Tibial artery (tissue), 4 donors: ENCODE results near the gene ASB1.
A peak's percentile ranks its signal among the peaks of the same experiment; 100 is the strongest.

Experiments
- DNase-seq, 2 donors: peaks; one replicate each; pipeline ENCODE4 v3.0.0-alpha.2; 2019
- H3K27ac ChIP-seq, 2 donors: fragments of 200-600 bp; sonication (generic) in 1 of 2; 1 replicate in 1 of 2; 2 replicates in 1 of 2; pipeline ENCODE4 v1.5.1; 2018 to 2019; ENCODE audit warnings: mild to moderate bottlenecking in 1 of 2
- H3K27me3 ChIP-seq, 2 donors: fragments of 200-600 bp; sonication (generic) in 1 of 2; one replicate each; pipeline versions ENCODE4 v1.5.1 to v1.6.0; 2016 to 2019
- H3K36me3 ChIP-seq, 3 donors: fragments of 200-600 bp; sonication (generic) in 2 of 3; one replicate each; pipeline ENCODE4 v1.5.1; 2016 to 2019; ENCODE audit warnings: mild to moderate bottlenecking in 2 of 3
- H3K4me1 ChIP-seq, 4 donors: fragments of 200-600 bp; sonication (generic) in 2 of 4; 1 replicate in 3 of 4; 2 replicates in 1 of 4; pipeline ENCODE4 v1.5.1; 2016 to 2019
- H3K4me3 ChIP-seq, 2 donors: fragments of 200-600 bp; sonication (generic) in 1 of 2; 1 replicate in 1 of 2; 2 replicates in 1 of 2; pipeline ENCODE4 v1.5.1; 2018 to 2019; ENCODE audit warnings: mild to moderate bottlenecking in 2 of 2
- H3K9me3 ChIP-seq, 3 donors: fragments of 200-600 bp; sonication (generic) in 1 of 3; one replicate each; pipeline ENCODE4 v1.5.1; 2016 to 2019
- intact Hi-C: fragments of 100-400 bp; cut with DNase I; formaldehyde crosslinking; loops from one replicate; pipeline ENCODE4 v1.15.0; 2023; ENCODE audit warnings: low total_unique reads
- TF ChIP-seq, protein P1 (sequence below), 2 experiments: fragments of 200-600 bp in 1 of 2; fragments of 450-650 bp in 1 of 2; IDR thresholded peaks; one replicate each; pipeline ENCODE4 v1.5.1; 2017 to 2019; ENCODE audit warnings: antibody characterized with exemption in 2 of 2, mild to moderate bottlenecking in 1 of 2, moderate library complexity in 1 of 2

The ASB1 gene

DNA sequence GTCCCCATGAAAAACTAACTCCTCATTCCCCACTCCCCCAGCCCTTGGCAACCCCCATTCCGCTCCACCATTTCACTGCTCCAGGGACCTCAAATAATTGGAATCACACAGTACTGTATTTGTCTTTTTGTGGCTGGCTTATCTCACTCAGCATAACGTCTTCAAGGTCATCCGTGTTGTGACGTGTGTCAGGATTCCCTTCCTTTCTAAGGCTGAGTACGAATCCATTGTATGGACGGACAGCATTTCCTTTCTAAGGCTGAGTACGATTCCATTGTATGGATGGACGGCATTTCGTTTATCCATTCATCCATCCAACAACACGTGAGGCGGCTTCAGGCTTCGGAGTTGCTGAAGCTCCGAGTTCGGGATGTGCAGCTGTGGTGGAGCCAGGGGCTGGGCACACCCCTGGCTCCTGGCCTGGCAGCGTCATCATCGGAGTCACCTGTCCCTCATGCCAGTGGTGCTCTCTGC is 1.2 kb upstream of the ASB1 start:
- no peak for DNase-seq
- TF ChIP-seq, protein P1, sequence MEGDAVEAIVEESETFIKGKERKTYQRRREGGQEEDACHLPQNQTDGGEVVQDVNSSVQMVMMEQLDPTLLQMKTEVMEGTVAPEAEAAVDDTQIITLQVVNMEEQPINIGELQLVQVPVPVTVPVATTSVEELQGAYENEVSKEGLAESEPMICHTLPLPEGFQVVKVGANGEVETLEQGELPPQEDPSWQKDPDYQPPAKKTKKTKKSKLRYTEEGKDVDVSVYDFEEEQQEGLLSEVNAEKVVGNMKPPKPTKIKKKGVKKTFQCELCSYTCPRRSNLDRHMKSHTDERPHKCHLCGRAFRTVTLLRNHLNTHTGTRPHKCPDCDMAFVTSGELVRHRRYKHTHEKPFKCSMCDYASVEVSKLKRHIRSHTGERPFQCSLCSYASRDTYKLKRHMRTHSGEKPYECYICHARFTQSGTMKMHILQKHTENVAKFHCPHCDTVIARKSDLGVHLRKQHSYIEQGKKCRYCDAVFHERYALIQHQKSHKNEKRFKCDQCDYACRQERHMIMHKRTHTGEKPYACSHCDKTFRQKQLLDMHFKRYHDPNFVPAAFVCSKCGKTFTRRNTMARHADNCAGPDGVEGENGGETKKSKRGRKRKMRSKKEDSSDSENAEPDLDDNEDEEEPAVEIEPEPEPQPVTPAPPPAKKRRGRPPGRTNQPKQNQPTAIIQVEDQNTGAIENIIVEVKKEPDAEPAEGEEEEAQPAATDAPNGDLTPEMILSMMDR (IDR thresholded peaks at IDR 0.05): no peak
- H3K27ac ChIP-seq: peak overlapping the region; percentile 88 to 89

DNA sequence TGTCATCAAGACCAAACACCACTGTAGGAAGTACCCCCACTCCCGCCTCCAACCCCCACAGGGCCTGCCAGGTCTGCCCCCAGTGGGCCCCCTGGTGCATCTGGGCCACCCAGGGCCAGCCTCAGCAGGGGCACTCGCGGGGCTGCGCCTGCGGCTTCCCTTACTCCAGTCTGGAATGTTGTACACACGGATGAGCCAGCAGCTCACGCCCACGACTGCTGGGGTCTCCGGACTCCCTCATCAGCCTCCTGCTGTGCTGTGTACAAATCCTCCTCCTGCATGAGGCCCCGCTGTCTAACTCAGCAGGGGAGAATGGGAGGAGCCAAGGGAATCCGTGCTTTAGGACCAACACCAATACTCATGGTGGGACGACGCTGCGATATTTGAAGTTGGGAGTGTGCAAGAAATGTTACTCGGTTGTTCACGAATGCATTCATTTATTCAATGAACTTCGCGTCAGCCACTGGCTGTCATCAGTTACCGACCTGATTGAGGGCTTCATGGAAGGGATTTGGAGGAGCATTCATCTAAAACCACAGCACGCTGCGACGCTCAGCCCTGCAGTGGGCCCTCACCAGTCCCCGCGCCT is 654 bp upstream of the ASB1 start:
- H3K36me3 ChIP-seq: peaks cover 0 to 11% (median 9%) of the 10 kb centered on the region in 3 donors
- DNase-seq: no peak
- H3K27ac ChIP-seq: peak overlapping the region; percentile 88 to 89
- intact Hi-C loops: no loop called here
- no peaks in the 10 kb centered on the region for H3K9me3 ChIP-seq
- peak overlapping the region; percentile 72 to 88 for H3K4me3 ChIP-seq
- H3K4me1 ChIP-seq: peaks cover 0 to 36% (median 16%) of the 10 kb centered on the region in 4 donors
- H3K27me3 ChIP-seq: no peaks in the 10 kb centered on the region
- TF ChIP-seq, protein P1 (IDR thresholded peaks at IDR 0.05): no peak

More for the DNA sequence above, 1.2 kb upstream of the ASB1 start:
- H3K36me3 ChIP-seq: peaks cover 0 to 6% (median 4%) of the 10 kb centered on the region in 3 donors
- no peaks in the 10 kb centered on the region for H3K9me3 ChIP-seq
- no peaks in the 10 kb centered on the region for H3K27me3 ChIP-seq
- peaks cover 0 to 41% (median 19%) of the 10 kb centered on the region in 4 donors for H3K4me1 ChIP-seq
- intact Hi-C loops: no loop called here
- H3K4me3 ChIP-seq: peak overlapping the region; percentile 72 to 88

DNA sequence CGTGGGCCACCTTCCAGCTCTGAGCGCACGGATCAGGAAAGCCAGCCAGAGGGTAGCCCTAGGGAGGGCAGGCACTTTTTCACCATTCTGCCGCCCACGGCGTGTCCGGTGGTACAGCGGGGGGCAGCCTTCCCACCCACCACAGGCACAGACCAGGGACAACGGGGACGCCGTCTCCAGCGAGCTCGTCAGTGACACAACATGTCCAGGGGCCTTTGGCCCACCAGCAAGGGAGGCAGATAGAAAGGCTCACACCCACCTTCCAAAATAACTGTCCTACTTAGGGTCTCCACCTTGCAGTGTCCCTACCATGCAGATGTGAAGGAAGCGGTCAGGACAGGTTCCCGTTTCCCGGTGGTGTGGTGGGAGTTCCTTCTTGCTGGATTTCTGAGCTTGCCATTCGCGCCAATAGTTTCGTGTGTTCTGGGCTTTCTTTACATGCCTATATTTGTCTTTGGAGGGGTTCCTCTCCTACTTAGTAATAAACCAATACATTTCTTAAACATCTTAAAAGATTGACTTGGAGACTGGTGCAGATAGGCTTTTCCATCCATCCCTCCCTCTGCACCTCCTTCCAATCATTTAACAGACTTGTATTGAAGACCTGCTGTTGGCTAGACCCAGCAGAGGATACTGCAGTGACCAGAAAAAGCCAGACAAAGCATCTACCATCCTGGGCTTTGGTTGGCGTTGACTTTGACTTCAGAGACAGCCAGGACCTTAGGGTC is 872 bp downstream of the ASB1 start:
- no peaks in the 10 kb centered on the region for H3K9me3 ChIP-seq
- DNase-seq: no peak
- H3K36me3 ChIP-seq: peaks cover 0 to 12% (median 10%) of the 10 kb centered on the region in 3 donors
- H3K4me3 ChIP-seq: peak overlapping the region; percentile 72 to 88
- H3K27ac ChIP-seq: peak overlapping the region; percentile 88 to 89
- peaks cover 0 to 29% (median 14%) of the 10 kb centered on the region in 4 donors for H3K4me1 ChIP-seq
- H3K27me3 ChIP-seq: no peaks in the 10 kb centered on the region
- TF ChIP-seq, protein P1 (IDR thresholded peaks at IDR 0.05): no peak
- intact Hi-C loops: no loop called here

DNA sequence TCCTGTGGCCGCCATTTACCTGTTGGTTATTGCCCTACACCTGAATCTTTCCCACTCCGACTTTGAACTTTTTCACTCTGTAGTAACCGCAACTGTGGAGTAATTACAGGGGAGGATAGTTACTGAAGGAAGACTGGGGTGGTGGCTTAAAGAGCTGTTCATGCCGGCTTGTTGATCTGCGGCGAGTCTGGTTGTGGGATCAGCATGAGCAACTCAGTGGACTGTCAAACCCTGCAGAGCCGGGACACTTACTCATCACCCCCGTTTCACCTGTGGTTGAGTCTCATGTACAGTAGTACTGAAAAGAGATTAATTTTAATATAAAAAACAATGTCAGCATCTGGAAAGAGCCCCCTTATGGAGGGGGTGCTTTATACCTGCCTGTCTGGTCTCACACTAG is 2.1 kb downstream of the ASB1 start:
- no peak for DNase-seq
- no peaks in the 10 kb centered on the region for H3K27me3 ChIP-seq
- H3K4me3 ChIP-seq: no peak overlapping the region
- TF ChIP-seq, protein P1 (IDR thresholded peaks at IDR 0.05): no peak
- H3K36me3 ChIP-seq: peaks cover 2 to 20% (median 20%) of the 10 kb centered on the region in 3 donors
- H3K9me3 ChIP-seq: no peaks in the 10 kb centered on the region
- peaks cover 0 to 29% (median 14%) of the 10 kb centered on the region in 4 donors for H3K4me1 ChIP-seq
- intact Hi-C loops: no loop called here
- H3K27ac ChIP-seq: no peak overlapping the region

DNA sequence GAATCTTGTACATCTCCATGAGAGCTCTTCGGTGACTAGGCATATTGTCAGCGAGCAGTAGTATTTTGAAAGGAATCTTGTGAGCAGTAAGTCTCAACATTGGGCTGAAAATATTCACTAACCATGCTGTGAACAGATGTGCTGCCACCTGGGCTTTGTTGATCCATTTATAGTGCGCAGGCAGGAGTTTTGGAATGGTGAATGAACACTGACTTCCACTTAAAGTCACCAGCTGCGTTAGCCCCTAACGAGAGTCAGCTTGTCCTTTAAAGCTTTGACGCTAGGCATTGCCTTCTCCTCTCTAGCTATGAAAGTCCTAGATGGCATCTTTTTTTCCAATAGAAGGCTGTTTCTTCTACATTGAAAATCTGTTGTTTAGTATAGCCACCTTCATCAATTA is 4.1 kb downstream of the ASB1 start:
- Histone ChIP-seq H3K4me1 (peaks cover 0 to 27% (median 13%) of the 10 kb centered on the region in 4 donors), H3K4me3 (no peak overlapping the region), H3K27me3 (no peaks in the 10 kb centered on the region), H3K36me3 (peaks cover 18 to 39% (median 38%) of the 10 kb centered on the region in 3 donors), H3K27ac (no peak overlapping the region), H3K9me3 (no peaks in the 10 kb centered on the region)
- intact Hi-C loops: no loop called here
- DNase-seq: no peak
- TF ChIP-seq, protein P1 (IDR thresholded peaks at IDR 0.05): no peak
